ENCODE data around the gene GLIS2.

DNA sequence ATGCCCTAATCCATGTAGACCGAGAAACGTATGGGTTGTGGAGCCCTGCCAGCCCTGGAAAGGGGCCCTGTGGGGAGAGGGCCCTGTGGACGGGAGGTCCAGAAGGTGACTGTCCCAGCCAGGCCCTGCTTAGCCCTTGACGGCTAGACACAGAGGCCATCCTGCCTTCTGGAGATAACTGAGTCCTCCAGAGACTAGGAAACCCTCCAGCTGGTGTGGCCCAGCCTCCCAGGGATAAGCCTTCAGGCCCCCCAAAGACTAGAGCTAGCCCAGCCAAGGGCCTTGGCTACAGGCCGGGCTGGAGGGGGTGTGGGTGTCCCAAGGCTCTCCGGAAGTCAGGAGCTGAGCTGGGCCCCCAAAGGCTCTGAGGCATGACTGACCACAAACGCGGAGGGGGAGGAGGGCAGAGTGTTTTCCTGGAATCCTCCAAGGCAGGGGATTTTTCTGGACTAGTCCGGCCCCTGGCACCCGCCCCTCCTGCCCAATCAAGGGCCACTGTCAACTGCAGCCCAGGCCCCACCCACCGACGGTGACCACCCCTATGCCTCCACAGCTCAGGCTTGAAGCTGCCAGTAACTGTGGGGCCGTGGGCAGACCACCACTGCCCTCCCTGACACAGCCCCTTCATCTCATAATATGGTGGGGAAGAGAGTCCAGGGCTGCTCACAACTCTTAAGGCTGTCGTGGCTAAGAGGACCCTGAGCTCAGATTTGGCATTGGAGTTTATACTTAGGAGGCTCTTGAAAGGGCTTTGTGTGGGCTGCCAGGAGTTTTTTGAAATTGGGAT, 54.9 kb downstream of the GLIS2 start:
- TF ChIP-seq CTCF (IDR thresholded peaks at IDR 0.05) (no peak), POLR2A (IDR thresholded peaks at IDR 0.05) (no peak)

Measured in vagina (tissue), 2 donors.